OCI-LY3 (cell line): ENCODE data around the gene IPO9.
"Not testable (repeated sequence)": the region's sequence is repeated elsewhere in the genome, so short reads cannot be mapped to it uniquely, and the experiment has no call there.

Experiments
- H2AFZ ChIP-seq: fragments of 200-600, 300-600 bp; shearing (Covaris generic); 2 replicates; pipeline ENCODE4 v1.6.0; 2014; ENCODE audit warnings: antibody characterized with exemption, low read depth, low read length
- H3K27ac ChIP-seq: fragments of 200-600, 300-600 bp; sonication (generic); 2 replicates; pipeline ENCODE4 v1.5.1; 2014; ENCODE audit warnings: mild to moderate bottlenecking, low read length, moderate library complexity, mixed read lengths
- H3K27me3 ChIP-seq: fragments of 200-600, 300-600 bp; sonication (generic); 2 replicates; pipeline ENCODE4 v1.6.1; 2014; ENCODE audit warnings: low read depth, low read length, mixed read lengths
- H3K36me3 ChIP-seq: fragments of 200-600, 300-600 bp; sonication (generic); replicated peaks from 2 replicates; pipeline ENCODE3; 2014; ENCODE audit warnings: low read depth, low read length, mixed read lengths
- H3K4me1 ChIP-seq: fragments of 300-600, 200-600 bp; sonication (generic); 2 replicates; pipeline ENCODE4 v1.6.1; 2014; ENCODE audit warnings: low read length, mixed read lengths
- H3K4me2 ChIP-seq: fragments of 200-600, 300-600 bp; sonication (generic); 2 replicates; pipeline ENCODE4 v1.6.1; 2014; ENCODE audit warnings: low read length, mixed read lengths
- H3K4me3 ChIP-seq: fragments of 300-600, 200-600 bp; sonication (generic); 2 replicates; pipeline ENCODE4 v1.5.1; 2014; ENCODE audit warnings: antibody characterized with exemption, mild to moderate bottlenecking, low read length, moderate library complexity
- H3K79me2 ChIP-seq: fragments of 300-600, 200-600 bp; shearing (Covaris generic); 2 replicates; pipeline ENCODE4 v1.6.1; 2014; ENCODE audit warnings: mild to moderate bottlenecking, low read length, mixed read lengths
- H3K9ac ChIP-seq: fragments of 300-600, 200-600 bp; shearing (Covaris generic); 2 replicates; pipeline ENCODE4 v1.6.0; 2014; ENCODE audit warnings: mild to moderate bottlenecking, low read length, moderate library complexity
- H3K9me3 ChIP-seq: fragments of 200-600, 300-600 bp; shearing (Covaris generic); 2 replicates; pipeline ENCODE4 v1.6.1; 2014; ENCODE audit warnings: low read length, mixed read lengths; ENCODE audit not compliant: insufficient read depth
- H4K20me1 ChIP-seq: fragments of 200-600, 300-600 bp; sonication (generic); 2 replicates; pipeline ENCODE4 v1.6.1; 2016; ENCODE audit warnings: low read length, mixed read lengths; ENCODE audit not compliant: insufficient read depth
- CTCF ChIP-seq: fragments of 200-600, 300-600 bp; sonication (generic); IDR thresholded peaks from 2 replicates; pipeline ENCODE4 v1.5.1; 2014; ENCODE audit warnings: antibody characterized with exemption, low read length, low read depth
- EZH2phosphoT487 ChIP-seq: fragments of 200-600 bp; shearing (Covaris generic); IDR thresholded peaks from 2 replicates; pipeline ENCODE4 v1.6.1; 2018; ENCODE audit warnings: antibody characterized with exemption, mixed run types, low read depth

The IPO9 gene

GRCh38 chr1:201848230-201848629 is 19.3 kb downstream of the IPO9 start:
- no peak overlapping the region for H3K9ac ChIP-seq
- H3K4me2 ChIP-seq = no peak overlapping the region
- peaks cover 28% of the 10 kb centered on the region for H4K20me1 ChIP-seq
- H3K79me2 ChIP-seq = peaks cover 48% of the 10 kb centered on the region
- peaks cover 47% of the 10 kb centered on the region for H3K36me3 ChIP-seq
- H3K27ac ChIP-seq = no peak overlapping the region
- no peak overlapping the region for H3K4me3 ChIP-seq
- TF ChIP-seq EZH2phosphoT487 (no peak), CTCF (no peak)
- no peaks in the 10 kb centered on the region for H3K27me3 ChIP-seq
- no peak overlapping the region for H2AFZ ChIP-seq
- H3K9me3 ChIP-seq = no peaks in the 10 kb centered on the region
- no peaks in the 10 kb centered on the region for H3K4me1 ChIP-seq

GRCh38 chr1:201849372-201850052 is 20.6 kb downstream of the IPO9 start:
- Histone ChIP-seq H3K36me3 (peaks cover 52% of the 10 kb centered on the region), H3K27ac (no peak overlapping the region)

GRCh38 chr1:201850053-201850397 is 21.1 kb downstream of the IPO9 start:
- Histone ChIP-seq H4K20me1 (peaks cover 14% of the 10 kb centered on the region), H3K36me3 (peaks cover 57% of the 10 kb centered on the region), H3K4me1 (no peaks in the 10 kb centered on the region), H3K27me3 (no peaks in the 10 kb centered on the region), H3K4me2 (no peak overlapping the region), H3K9me3 (no peaks in the 10 kb centered on the region), H3K4me3 (no peak overlapping the region), H3K9ac (no peak overlapping the region), H3K79me2 (peaks cover 30% of the 10 kb centered on the region), H2AFZ (no peak overlapping the region), H3K27ac (no peak overlapping the region)
- TF ChIP-seq EZH2phosphoT487 = no peak

More at GRCh38 chr1:201849372-201850052, 20.6 kb downstream of the IPO9 start:
- no peak overlapping the region for H3K4me3 ChIP-seq
- H3K27me3 ChIP-seq = no peaks in the 10 kb centered on the region
- H3K4me2 ChIP-seq = no peak overlapping the region
- TF ChIP-seq CTCF (no peak), EZH2phosphoT487 (no peak)
- H2AFZ ChIP-seq = no peak overlapping the region
- H3K9me3 ChIP-seq = no peaks in the 10 kb centered on the region
- no peaks in the 10 kb centered on the region for H3K4me1 ChIP-seq
- H3K79me2 ChIP-seq = peaks cover 35% of the 10 kb centered on the region
- H4K20me1 ChIP-seq = peaks cover 19% of the 10 kb centered on the region
- no peak overlapping the region for H3K9ac ChIP-seq

- Histone ChIP-seq H3K9ac (no peak overlapping the region), H3K79me2 (peaks cover 11% of the 10 kb centered on the region), H3K36me3 (peaks cover 76% of the 10 kb centered on the region), H3K27ac (no peak overlapping the region), H3K4me2 (no peak overlapping the region), H3K27me3 (no peaks in the 10 kb centered on the region), H3K4me3 (no peak overlapping the region), H4K20me1 (peaks cover 3% of the 10 kb centered on the region; the same call in 1 of the 2 replicates), H2AFZ (no peak overlapping the region), H3K4me1 (no peaks in the 10 kb centered on the region), H3K9me3 (no peaks in the 10 kb centered on the region)
- no peak for TF ChIP-seq CTCF
- TF ChIP-seq EZH2phosphoT487 = no peak
Measured at GRCh38 chr1:201851949-201852348, 23.0 kb downstream of the IPO9 start.

- not testable (repeated sequence) for H3K9me3 ChIP-seq, H3K9ac ChIP-seq, H4K20me1 ChIP-seq, H3K4me1 ChIP-seq, H3K27ac ChIP-seq, H3K27me3 ChIP-seq, H3K79me2 ChIP-seq, H3K4me2 ChIP-seq, H3K4me3 ChIP-seq, H2AFZ ChIP-seq
- peaks cover 74% of the 10 kb centered on the region for H3K36me3 ChIP-seq
Measured at GRCh38 chr1:201856722-201857121, 27.8 kb downstream of the IPO9 start.
